PC-9 (cell line): ENCODE measurements around the gene KIF21A.

Experiments
- CTCF ChIP-seq: fragments of 200-600 bp; sonication (generic); conservative IDR thresholded peaks from 2 replicates; pipeline ENCODE4 v1.6.1; 2017; ENCODE audit warnings: mixed run types, antibody characterized with exemption, mild to moderate bottlenecking, moderate library complexity
- EZH2 ChIP-seq: fragments of 200-600 bp; sonication (generic); IDR thresholded peaks from 2 replicates; pipeline ENCODE4 v1.8.0; 2017; ENCODE audit warnings: antibody characterized with exemption, low read depth

GRCh38 chr12:39368891-39369290 lies 74.0 kb downstream of the KIF21A start:
- TF ChIP-seq CTCF (no peak), EZH2 (no peak)
